BLaER1 treated with 17β-estradiol and CSF1 and Interleukin-3, amounts not matched to agents 10 nM and 100 nM (cell line): ENCODE results near the gene CLUH.

Experiments used
- H3K27ac ChIP-seq, 11 experiments: shearing (Covaris generic); formaldehyde crosslinking; 2 replicates each; pipeline ENCODE4 v1.8.1; 2022
- H3K27me3 ChIP-seq, 11 experiments: shearing (Covaris generic); formaldehyde crosslinking; 2 replicates each; pipeline ENCODE4 v1.8.1; 2022
- H3K36me3 ChIP-seq, 11 experiments: shearing (Covaris generic); formaldehyde crosslinking; 2 replicates each; pipeline ENCODE4 v1.8.1; 2022
- H3K4me1 ChIP-seq, 10 experiments: shearing (Covaris generic); formaldehyde crosslinking; 2 replicates each; pipeline ENCODE4 v1.8.1; 2022
- H3K4me2 ChIP-seq, 11 experiments: shearing (Covaris generic); formaldehyde crosslinking; 2 replicates each; pipeline ENCODE4 v1.8.1; 2022
- H3K4me3 ChIP-seq, 10 experiments: shearing (Covaris generic); formaldehyde crosslinking; 2 replicates each; pipeline ENCODE4 v1.8.1; 2022
- H3K9ac ChIP-seq, 11 experiments: shearing (Covaris generic); formaldehyde crosslinking; 2 replicates each; pipeline ENCODE4 v1.8.1; 2022
- H3K9me3 ChIP-seq, 11 experiments: shearing (Covaris generic); formaldehyde crosslinking; replicated peaks in 1 of 11; 2 replicates each; pipeline ENCODE4 v1.8.1; 2022
- H4K20me1 ChIP-seq, 11 experiments: shearing (Covaris generic); formaldehyde crosslinking; 2 replicates each; pipeline ENCODE4 v1.8.1; 2022
- Cebpa-rat ChIP-seq, 11 experiments: shearing (Covaris generic); IDR thresholded peaks; 2 replicates each; pipeline ENCODE4 v1.8.1; 2022

The CLUH gene

GRCh38 chr17:2711608-2712299 is at the start of gene CLUH:
Gene CLUH, minus strand, starts transcription at chr17:2711764. Its CDS starts 103 bp downstream, at chr17:2711661.
- TF ChIP-seq Cebpa-rat (IDR thresholded peaks at IDR 0.05): no peak
- Histone ChIP-seq H3K4me1 (peaks cover 56 to 68% (median 62%) of the 10 kb centered on the region in 10 experiments), H4K20me1 (peaks cover 20 to 47% (median 44%) of the 10 kb centered on the region in 11 experiments; a peak in 21 of 22 replicates), H3K36me3 (peaks cover 0 to 17% (median 13%) of the 10 kb centered on the region in 11 experiments; a peak in 16 of 22 replicates), H3K4me3 (peak within 1 kb of the TSS; percentile 75 to 100 (median 94)), H3K27me3 (no peaks in the 10 kb centered on the region), H3K9ac (peak within 1 kb of the TSS; percentile 87 to 97 (median 93)), H3K9me3 (no peaks in the 10 kb centered on the region), H3K4me2 (peak within 1 kb of the TSS; percentile 88 to 98 (median 97)), H3K27ac (peak within 1 kb of the TSS; percentile 71 to 94 (median 92))

- H3K9ac ChIP-seq: no peak overlapping the region
- peaks cover 0 to 8% (median 0%) of the 10 kb centered on the region in 10 experiments; a peak in 3 of 20 replicates for H3K4me1 ChIP-seq
- no peak overlapping the region for H3K4me3 ChIP-seq
- H4K20me1 ChIP-seq: peaks cover 0 to 4% (median 0%) of the 10 kb centered on the region in 11 experiments; a peak in 1 of 22 replicates
- H3K4me2 ChIP-seq: no peak overlapping the region
- H3K9me3 ChIP-seq: peaks cover 0 to 17% (median 0%) of the 10 kb centered on the region in 11 experiments; a peak in 6 of 22 replicates
- no peak for TF ChIP-seq Cebpa-rat (IDR thresholded peaks at IDR 0.05)
- H3K27ac ChIP-seq: no peak overlapping the region
- H3K27me3 ChIP-seq: peaks cover 40 to 54% (median 48%) of the 10 kb centered on the region in 11 experiments
- no peaks in the 10 kb centered on the region for H3K36me3 ChIP-seq
Observed at GRCh38 chr17:2758870-2759269, 47.3 kb upstream of the CLUH start.

- Histone ChIP-seq H3K4me3 (no peak overlapping the region), H3K4me2 (no peak overlapping the region), H3K36me3 (no peaks in the 10 kb centered on the region), H3K27ac (no peak overlapping the region), H3K4me1 (no peaks in the 10 kb centered on the region), H3K9me3 (peaks cover 0 to 11% (median 0%) of the 10 kb centered on the region in 11 experiments; a peak in 3 of 22 replicates), H3K9ac (no peak overlapping the region), H4K20me1 (peaks cover 0 to 9% (median 0%) of the 10 kb centered on the region in 11 experiments; a peak in 4 of 22 replicates), H3K27me3 (peaks cover 41 to 78% (median 58%) of the 10 kb centered on the region in 11 experiments)
- TF ChIP-seq Cebpa-rat (IDR thresholded peaks at IDR 0.05): no peak
Observed at GRCh38 chr17:2755891-2756724, 44.5 kb upstream of the CLUH start.

- no peak overlapping the region for H3K4me2 ChIP-seq
- H3K36me3 ChIP-seq: no peaks in the 10 kb centered on the region
- no peak for TF ChIP-seq Cebpa-rat (IDR thresholded peaks at IDR 0.05)
- H3K4me3 ChIP-seq: no peak overlapping the region
- H3K9ac ChIP-seq: no peak overlapping the region
- peaks cover 0 to 3% (median 0%) of the 10 kb centered on the region in 10 experiments; a peak in 1 of 20 replicates for H3K4me1 ChIP-seq
- no peak overlapping the region for H3K27ac ChIP-seq
- H3K27me3 ChIP-seq: peaks cover 46 to 90% (median 73%) of the 10 kb centered on the region in 11 experiments
- H3K9me3 ChIP-seq: peaks cover 0 to 9% (median 0%) of the 10 kb centered on the region in 11 experiments; a peak in 3 of 22 replicates
- H4K20me1 ChIP-seq: peaks cover 0 to 32% (median 6%) of the 10 kb centered on the region in 11 experiments; a peak in 6 of 22 replicates
Observed at GRCh38 chr17:2751491-2751890, 39.9 kb upstream of the CLUH start.

GRCh38 chr17:2750721-2751120 is 39.2 kb upstream of the CLUH start:
- no peak overlapping the region for H3K9ac ChIP-seq
- no peaks in the 10 kb centered on the region for H3K36me3 ChIP-seq
- H3K27ac ChIP-seq: no peak overlapping the region
- no peak for TF ChIP-seq Cebpa-rat (IDR thresholded peaks at IDR 0.05)
- H3K4me1 ChIP-seq: peaks cover 0 to 3% (median 0%) of the 10 kb centered on the region in 10 experiments; a peak in 1 of 20 replicates
- H3K9me3 ChIP-seq: peaks cover 0 to 5% (median 0%) of the 10 kb centered on the region in 11 experiments; a peak in 2 of 22 replicates
- H3K4me2 ChIP-seq: no peak overlapping the region
- peaks cover 38 to 83% (median 66%) of the 10 kb centered on the region in 11 experiments for H3K27me3 ChIP-seq
- H4K20me1 ChIP-seq: peaks cover 0 to 34% (median 6%) of the 10 kb centered on the region in 11 experiments; a peak in 6 of 22 replicates
- no peak overlapping the region for H3K4me3 ChIP-seq

- Histone ChIP-seq H3K36me3 (no peaks in the 10 kb centered on the region), H4K20me1 (peaks cover 0 to 34% (median 6%) of the 10 kb centered on the region in 11 experiments; a peak in 6 of 22 replicates), H3K9ac (no peak overlapping the region), H3K4me2 (peak overlapping the region in 9 of 11 experiments; percentile 11 to 77 (median 34); a peak in 10 of 22 replicates), H3K9me3 (no peaks in the 10 kb centered on the region), H3K4me3 (no peak overlapping the region), H3K27me3 (peaks cover 29 to 73% (median 56%) of the 10 kb centered on the region in 11 experiments), H3K4me1 (peaks cover 0 to 3% (median 0%) of the 10 kb centered on the region in 10 experiments; a peak in 1 of 20 replicates), H3K27ac (no peak overlapping the region)
- no peak for TF ChIP-seq Cebpa-rat (IDR thresholded peaks at IDR 0.05)
Observed at GRCh38 chr17:2749784-2750181, 38.2 kb upstream of the CLUH start.

GRCh38 chr17:2749058-2749783 is 37.7 kb upstream of the CLUH start, which contains the start of gene CCDC92B:
Gene CCDC92B, minus strand, starts transcription at chr17:2749652. Its CDS starts 14,507 bp downstream, at chr17:2735145.
- TF ChIP-seq Cebpa-rat (IDR thresholded peaks at IDR 0.05): no peak
- Histone ChIP-seq H3K27ac (no peak within 1 kb of the TSS), H3K9me3 (no peaks in the 10 kb centered on the region), H3K27me3 (peaks cover 23 to 68% (median 50%) of the 10 kb centered on the region in 11 experiments), H3K9ac (no peak within 1 kb of the TSS), H3K4me1 (peaks cover 0 to 3% (median 0%) of the 10 kb centered on the region in 10 experiments; a peak in 1 of 20 replicates), H3K36me3 (no peaks in the 10 kb centered on the region), H3K4me2 (peak within 1 kb of the TSS in 9 of 11 experiments; percentile 11 to 77 (median 34); a peak in 10 of 22 replicates), H3K4me3 (no peak within 1 kb of the TSS), H4K20me1 (peaks cover 0 to 34% (median 6%) of the 10 kb centered on the region in 11 experiments; a peak in 6 of 22 replicates)
